ENCODE results near the gene TANGO6.

GRCh38 chr16:68850481-68850880 lies 7.2 kb downstream of the TANGO6 start:
- no peak for TF ChIP-seq SIX5 (IDR thresholded peaks at IDR 0.05; ENCODE audit: low read depth, low read length, severe bottlenecking)
- no peak for TF ChIP-seq CTCF (IDR thresholded peaks at IDR 0.05 in 2 of 3, conservative IDR thresholded peaks at IDR 0.05 in 1 of 3; ENCODE audit: control insufficient read depth in 2 of 3, extremely low read depth in 1 of 3, insufficient read depth in 1 of 3, low read depth in 3 of 3, low read length in 3 of 3)
- no peak for TF ChIP-seq TCF12 (IDR thresholded peaks at IDR 0.05; ENCODE audit: low read depth, low read length)
- TF ChIP-seq MEF2B (IDR thresholded peaks at IDR 0.05; ENCODE audit: partially characterized antibody, poor library complexity, severe bottlenecking), result no peak
- no peak for TF ChIP-seq MYC (IDR thresholded peaks at IDR 0.05; ENCODE audit: insufficient read depth, insufficient read length, insufficient replicate concordance, low read length, severe bottlenecking)
- TF ChIP-seq POLR2A (IDR thresholded peaks at IDR 0.05; ENCODE audit: low read depth, low read length), result no peak
- no peak for TF ChIP-seq HDAC6 (IDR thresholded peaks at IDR 0.05; ENCODE audit: unreplicated experiment)
